ENCODE results near the gene SEC61A2.

Gene SEC61A2

GRCh38 chr10:12194752-12195271 lies 65.3 kb downstream of the SEC61A2 start:
- no peak for DNase-seq (ENCODE audit: low read depth, low spot score)
- TF ChIP-seq CTCF (IDR thresholded peaks at IDR 0.05; ENCODE audit: low read depth, low read length): no peak
- in situ Hi-C loops (cut with HindIII; ENCODE audit: low sequenced_read_pairs): no loop called here
- H3K4me3 ChIP-seq (ENCODE audit: low read depth, low read length): peak overlapping the region; percentile 93

GRCh38 chr10:12195281-12195602 lies 65.8 kb downstream of the SEC61A2 start:
- peak overlapping the region; percentile 93 for H3K4me3 ChIP-seq (ENCODE audit: low read depth, low read length)
- DNase-seq (ENCODE audit: low read depth, low spot score): peak; percentile 27
- TF ChIP-seq CTCF (IDR thresholded peaks at IDR 0.05; ENCODE audit: low read depth, low read length): no peak
- in situ Hi-C loops (cut with HindIII; ENCODE audit: low sequenced_read_pairs): no loop called here

GRCh38 chr10:12195603-12196506 lies 66.4 kb downstream of the SEC61A2 start, which contains the start of the genes CDC123 and NUDT5:
TSS of gene CDC123 (plus strand) at chr10:12196188. CDS start at chr10:12196246, 58 bp downstream.
TSS of gene NUDT5 (minus strand) at chr10:12195891. CDS start at chr10:12186291, 9,600 bp downstream.
- H3K4me3 ChIP-seq (ENCODE audit: low read depth, low read length): peak within 1 kb of the TSS; percentile 93

GRCh38 chr10:12196531-12197211 lies 67.2 kb downstream of the SEC61A2 start:
- no peak for DNase-seq (ENCODE audit: low read depth, low spot score)
- TF ChIP-seq CTCF (IDR thresholded peaks at IDR 0.05; ENCODE audit: low read depth, low read length): no peak
- in situ Hi-C loops (cut with HindIII; ENCODE audit: low sequenced_read_pairs): no loop called here
- H3K4me3 ChIP-seq (ENCODE audit: low read depth, low read length): peak overlapping the region; percentile 93

More at GRCh38 chr10:12195603-12196506, 66.4 kb downstream of the SEC61A2 start, which contains the start of the genes CDC123 and NUDT5:
- no peak for TF ChIP-seq CTCF (IDR thresholded peaks at IDR 0.05; ENCODE audit: low read depth, low read length)
- DNase-seq (ENCODE audit: low read depth, low spot score): peak; percentile 96
- in situ Hi-C loops (cut with HindIII; ENCODE audit: low sequenced_read_pairs): no loop called here

GRCh38 chr10:12198156-12198555 lies 68.7 kb downstream of the SEC61A2 start:
- no peak for DNase-seq (ENCODE audit: low read depth, low spot score)
- in situ Hi-C loops (cut with HindIII; ENCODE audit: low sequenced_read_pairs): no loop called here
- TF ChIP-seq CTCF (IDR thresholded peaks at IDR 0.05; ENCODE audit: low read depth, low read length): no peak
- H3K4me3 ChIP-seq (ENCODE audit: low read depth, low read length): no peak overlapping the region

- H3K4me3 ChIP-seq (ENCODE audit: low read depth, low read length): no peak overlapping the region
- DNase-seq (ENCODE audit: low read depth, low spot score): no peak
- no peak for TF ChIP-seq CTCF (IDR thresholded peaks at IDR 0.05; ENCODE audit: low read depth, low read length)
- in situ Hi-C loops (cut with HindIII; ENCODE audit: low sequenced_read_pairs): no loop called here
Observed at GRCh38 chr10:12200850-12201249, 71.4 kb downstream of the SEC61A2 start.

All from astrocyte of the spinal cord (primary cell).